MCF 10A (cell line): ENCODE measurements around the gene PCLAF. TPM values are rescaled to one million over a fixed set of nuclear protein-coding genes. Genes with fewer than 3 reads are reported as not detected.
A peak's percentile ranks its signal among the peaks of the same experiment; 100 is the strongest.
"Not testable (repeated sequence)": the region's sequence is repeated elsewhere in the genome, so short reads cannot be mapped to it uniquely, and the experiment has no call there.

Experiments
- BruUV-seq: library from RNA; stranded (reverse); fragments of 400-500 nt; replicated peaks from 2 replicates; lab custom pipeline; 2021; lab: Mats Ljungman, UMichigan
- CTCF ChIA-PET: fragments of 300-600 bp; sonication (Branson Sonifier 250); formaldehyde crosslinking; extraction: SDS; loops from one replicate; lab custom pipeline; 2021; ENCODE audit warnings: antibody characterized with exemption, inconsistent platforms; lab: Yijun Ruan, JAX
- POLR2A ChIA-PET: fragments of 300-600, 350-650 bp; sonication (Branson Sonifier 250); formaldehyde crosslinking; extraction: SDS; loops from one replicate; lab custom pipeline; 2020; ENCODE audit warnings: antibody characterized with exemption, inconsistent platforms; lab: Yijun Ruan, JAX
- DNase-seq: peaks from one replicate; pipeline ENCODE4 v3.0.0-alpha.2; 2018; ENCODE audit not compliant: unreplicated experiment
- H3K27ac Mint-ChIP-seq: one replicate; pipeline ENCODE4 v1.8.0; 2022; ENCODE audit warnings: mild to moderate bottlenecking, low read depth, mixed read lengths; ENCODE audit not compliant: unreplicated experiment
- H3K27me3 Mint-ChIP-seq: one replicate; pipeline ENCODE4 v1.8.0; 2022; ENCODE audit warnings: mixed read lengths; ENCODE audit not compliant: insufficient read depth, unreplicated experiment
- H3K36me3 Mint-ChIP-seq: one replicate; pipeline ENCODE4 v1.8.0; 2022; ENCODE audit warnings: mild to moderate bottlenecking, moderate library complexity, mixed read lengths; ENCODE audit not compliant: insufficient read depth, unreplicated experiment
- H3K4me1 Mint-ChIP-seq: one replicate; pipeline ENCODE4 v1.8.0; 2022; ENCODE audit warnings: mixed read lengths; ENCODE audit not compliant: insufficient read depth, unreplicated experiment
- H3K4me3 Mint-ChIP-seq: one replicate; pipeline ENCODE4 v1.8.0; 2022; ENCODE audit warnings: mild to moderate bottlenecking, moderate library complexity, mixed read lengths; ENCODE audit not compliant: unreplicated experiment
- H3K9me3 Mint-ChIP-seq: one replicate; pipeline ENCODE4 v1.8.0; 2022; ENCODE audit warnings: mixed read lengths; ENCODE audit not compliant: unreplicated experiment
- CTCF ChIP-seq: fragments of 200-600 bp; IDR thresholded peaks from one replicate; pipeline ENCODE4 v1.8.0; 2022; ENCODE audit warnings: antibody characterized with exemption, mild to moderate bottlenecking; ENCODE audit not compliant: unreplicated experiment
- intact Hi-C: fragments of 100-400 bp; cut with micrococcal nuclease; formaldehyde crosslinking; loops from 2 replicates; pipeline ENCODE4 v1.14.1; 2022
- total RNA-seq: library from RNA; stranded (reverse); gene quantifications from 2 replicates; pipeline ENCODE4 v1.2.3, GENCODE V29; 2022

Gene PCLAF
- total RNA-seq, 1 experiment from 2014 or later: 22.2 TPM

DNA sequence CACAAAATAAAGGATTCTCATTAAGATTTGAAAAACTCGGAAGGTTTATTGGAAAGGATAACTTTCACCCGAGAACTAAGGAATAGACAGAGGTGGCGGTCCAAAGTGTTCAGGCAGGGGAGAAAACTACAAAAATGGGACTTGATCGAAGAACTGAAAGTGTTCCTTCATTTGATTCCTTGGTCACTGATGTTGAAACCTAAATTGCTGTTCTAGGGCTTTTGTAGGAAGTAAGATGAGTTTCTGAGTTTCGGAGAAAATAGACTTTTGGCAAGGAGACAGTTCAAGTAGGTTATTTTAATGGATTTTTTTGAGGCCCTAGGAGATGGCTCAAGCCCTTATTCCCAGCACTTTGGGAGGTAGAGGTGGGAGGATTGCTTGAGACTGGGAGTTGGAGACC is 7.8 kb upstream of the PCLAF start:
- peaks cover 6% of the 10 kb centered on the region for H3K9me3 Mint-ChIP-seq
- H3K27ac Mint-ChIP-seq: no peak overlapping the region
- H3K27me3 Mint-ChIP-seq: no peaks in the 10 kb centered on the region
- TF ChIP-seq CTCF: no peak
- H3K4me3 Mint-ChIP-seq: peak overlapping the region; percentile 100
- ChIA-PET POLR2A (interaction anchor here (1.8 to 4.3 kb wide), 4 partner anchors 20 to 225 kb away, joined by 3 to 54 read pairs (median 26); partner anchors contain the start of genes CSNK1G1, PPIB and ZNF609), CTCF (interaction anchor here (0.6 kb wide), 2 partner anchors 225 to 226 kb away, joined by 3 read pairs; no protein-coding TSS in a partner anchor)
- DNase-seq: no peak
- peaks cover 18% of the 10 kb centered on the region for H3K36me3 Mint-ChIP-seq
- BruUV-seq: no TSS peak
- intact Hi-C loops: no loop called here
- H3K4me1 Mint-ChIP-seq: peaks cover 16% of the 10 kb centered on the region

DNA sequence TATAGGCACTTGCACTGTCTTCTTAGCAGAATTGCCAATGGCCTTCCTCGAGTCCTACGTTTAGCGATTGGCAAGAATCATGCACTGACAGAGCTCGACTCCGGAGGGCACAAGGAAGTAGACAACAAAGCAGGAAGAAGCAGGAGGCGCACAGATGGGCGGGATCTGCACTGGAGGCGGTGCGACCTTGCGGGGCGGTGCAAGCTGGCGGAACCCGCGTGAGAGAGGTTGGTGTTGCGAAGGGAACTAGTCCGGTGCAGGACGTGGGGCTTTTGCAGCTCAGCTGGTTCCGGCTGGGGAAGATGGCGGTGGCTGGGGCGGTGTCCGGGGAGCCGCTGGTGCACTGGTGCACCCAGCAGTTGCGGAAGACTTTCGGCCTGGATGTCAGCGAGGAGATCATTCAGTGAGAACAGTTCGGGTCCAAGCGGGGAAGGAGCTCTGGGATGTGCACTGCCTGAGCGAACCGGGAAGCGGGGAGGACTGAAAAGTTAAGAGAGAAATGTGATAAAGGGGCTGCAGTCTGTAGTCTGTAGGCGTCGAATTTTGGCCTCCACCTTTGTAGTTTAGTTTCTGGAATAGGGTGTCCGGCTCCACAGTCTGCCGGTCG is 6.4 kb upstream of the PCLAF start, which contains the start of gene TRIP4:
Gene TRIP4 (plus strand): TSS at position 275 of the 607 bp plus-strand sequence. CDS start 28 bp downstream, at position 303.
- no TSS peak for BruUV-seq
- Mint-ChIP-seq H3K4me1 (peaks cover 16% of the 10 kb centered on the region), H3K36me3 (peaks cover 6% of the 10 kb centered on the region), H3K9me3 (peaks cover 6% of the 10 kb centered on the region), H3K4me3 (peak within 1 kb of the TSS; percentile 100), H3K27me3 (no peaks in the 10 kb centered on the region), H3K27ac (peak within 1 kb of the TSS; percentile 94)
- intact Hi-C loops: no loop called here
- ChIA-PET CTCF (interaction anchor here (0.5 to 1.2 kb wide), 5 partner anchors 14 to 257 kb away, joined by 3 read pairs; no protein-coding TSS in a partner anchor), POLR2A (interaction anchor here (0.6 to 4.3 kb wide), 32 partner anchors 8 to 349 kb away, joined by 3 to 54 read pairs (median 4); partner anchors contain the start of genes CIAO2A, CSNK1G1, PPIB and ZNF609)
- no peak for TF ChIP-seq CTCF
- peak; percentile 94 for DNase-seq

DNA sequence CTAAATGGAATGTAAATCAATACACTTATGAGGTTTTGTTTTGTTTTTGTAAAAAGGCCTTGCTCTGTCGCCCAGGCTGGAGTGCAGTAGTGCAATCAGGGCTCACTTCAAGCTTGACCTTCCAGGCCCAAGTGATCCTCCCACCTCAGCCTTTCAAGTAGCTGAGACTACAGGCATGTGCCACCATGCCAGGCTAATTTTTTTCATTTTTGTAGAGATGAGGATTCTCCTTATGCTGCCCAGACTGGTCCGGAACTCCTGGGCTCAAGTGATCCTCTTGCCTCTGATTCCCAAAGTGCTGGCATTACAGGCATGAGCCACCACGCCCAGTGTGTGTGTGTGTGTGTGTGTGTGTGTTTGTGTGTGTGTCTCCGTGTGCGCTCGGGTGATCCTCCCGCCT is 5.0 kb upstream of the PCLAF start:
- BruUV-seq: no TSS peak
- TF ChIP-seq CTCF: no peak
- CTCF ChIA-PET: interaction anchor here (0.6 to 0.7 kb wide), 3 partner anchors 37 to 292 kb away, joined by 3 to 4 read pairs (median 4); no protein-coding TSS in a partner anchor

DNA sequence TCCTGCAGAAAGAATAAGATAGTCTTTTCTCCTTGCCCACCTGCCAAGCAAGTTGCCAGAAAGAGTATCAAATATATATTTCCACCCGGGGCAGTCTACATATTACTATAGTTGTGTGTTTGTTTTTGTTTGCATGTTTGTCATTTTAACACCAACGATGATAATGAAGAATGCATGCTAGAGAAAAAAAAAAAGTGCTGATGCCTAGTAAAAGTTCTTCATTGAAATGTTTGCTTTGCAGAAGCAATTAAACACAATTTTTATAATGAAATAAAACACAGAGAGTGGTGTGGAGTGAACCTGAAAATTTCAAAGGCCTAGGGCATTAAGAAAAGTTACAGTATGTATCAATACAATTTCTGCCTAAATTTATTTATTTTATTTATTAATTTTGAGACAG is 2.5 kb upstream of the PCLAF start:
- peaks cover 6% of the 10 kb centered on the region for H3K36me3 Mint-ChIP-seq
- intact Hi-C loops: no loop called here
- ChIA-PET POLR2A (no interaction called here), CTCF (no interaction called here)
- H3K4me1 Mint-ChIP-seq: peaks cover 24% of the 10 kb centered on the region
- BruUV-seq: no TSS peak
- H3K27ac Mint-ChIP-seq: no peak overlapping the region
- no peak for TF ChIP-seq CTCF
- H3K9me3 Mint-ChIP-seq: peaks cover 6% of the 10 kb centered on the region
- H3K27me3 Mint-ChIP-seq: no peaks in the 10 kb centered on the region
- no peak overlapping the region for H3K4me3 Mint-ChIP-seq
- no peak for DNase-seq

More for the DNA sequence above, 5.0 kb upstream of the PCLAF start:
- H3K9me3 Mint-ChIP-seq: peaks cover 6% of the 10 kb centered on the region
- DNase-seq: no peak
- intact Hi-C loops: no loop called here
- peaks cover 16% of the 10 kb centered on the region for H3K4me1 Mint-ChIP-seq
- no peaks in the 10 kb centered on the region for H3K27me3 Mint-ChIP-seq
- no peak overlapping the region for H3K27ac Mint-ChIP-seq
- H3K4me3 Mint-ChIP-seq: no peak overlapping the region
- POLR2A ChIA-PET: interaction anchor here (0.6 to 4.3 kb wide), 5 partner anchors 9 to 597 kb away, joined by 5 to 54 read pairs (median 13); partner anchors contain the start of genes CSNK1G1 and PPIB
- H3K36me3 Mint-ChIP-seq: peaks cover 6% of the 10 kb centered on the region

GRCh38 chr15:64380130-64380870 is 941 bp downstream of the PCLAF start:
- peaks cover 13% of the 10 kb centered on the region for H3K4me1 Mint-ChIP-seq
- intact Hi-C loops, H3K9me3 Mint-ChIP-seq, BruUV-seq, H3K36me3 Mint-ChIP-seq, H3K27me3 Mint-ChIP-seq: not testable (repeated sequence)
- CTCF ChIA-PET: interaction anchor here (0.6 kb wide), 1 partner anchor 18 kb away, joined by 4 read pairs; no protein-coding TSS in a partner anchor
- peak; percentile 10 for DNase-seq
- peak overlapping the region; percentile 35 for H3K27ac Mint-ChIP-seq
- H3K4me3 Mint-ChIP-seq: peak overlapping the region; percentile 77
- POLR2A ChIA-PET: interaction anchor here (0.7 to 1.0 kb wide), 5 partner anchors 8 to 786 kb away, joined by 3 to 5 read pairs (median 4); partner anchors contain the start of genes CSNK1G1 and TRIP4
